SK-N-MC (cell line): ENCODE measurements around the gene NUBPL.
A peak's percentile ranks its signal among the peaks of the same experiment; 100 is the strongest.
"Not testable (repeated sequence)": the region's sequence is repeated elsewhere in the genome, so short reads cannot be mapped to it uniquely, and the experiment has no call there.

Experiments
- DNase-seq: peaks from one replicate; pipeline ENCODE4 v3.0.0-alpha.2; 2011; ENCODE audit warnings: low read depth, low spot score
- H3K27ac ChIP-seq: fragments of 200-600 bp; sonication (generic); 2 replicates; pipeline ENCODE4 v1.5.1; 2016; ENCODE audit warnings: mixed run types
- H3K36me3 ChIP-seq: fragments of 200-600 bp; sonication (generic); 2 replicates; pipeline ENCODE4 v1.6.1; 2017; ENCODE audit warnings: antibody characterized with exemption, low read length, mixed read lengths; ENCODE audit not compliant: insufficient read depth
- H3K4me3 ChIP-seq: fragments of 200-600 bp; sonication (generic); 2 replicates; pipeline ENCODE4 v1.5.1; 2016
- H3K9ac ChIP-seq: fragments of 200-600 bp; sonication (generic); 2 replicates; pipeline ENCODE4 v1.8.0; 2017; ENCODE audit warnings: mixed run types, mixed read lengths; ENCODE audit not compliant: insufficient read length
- H3K9me3 ChIP-seq: fragments of 200-600 bp; sonication (generic); 2 replicates; pipeline ENCODE4 v1.6.1; 2017; ENCODE audit warnings: low read depth, mild to moderate bottlenecking, antibody characterized with exemption, low read length, moderate library complexity, mixed read lengths
- EZH2 ChIP-seq: fragments of 200-600 bp; sonication (generic); IDR thresholded peaks from one replicate; pipeline ENCODE4 v1.6.1; 2017; ENCODE audit warnings: antibody characterized with exemption
- FOXP2 ChIP-seq: optimal IDR thresholded peaks from 2 replicates; pipeline ENCODE3; 2011; ENCODE audit warnings: mild to moderate bottlenecking, moderate library complexity; ENCODE audit not compliant: insufficient read depth; ENCODE audit errors: extremely low read length, control extremely low read depth
- POLR2AphosphoS5 ChIP-seq: IDR thresholded peaks from 2 replicates; pipeline ENCODE4 v1.6.1; 2012; ENCODE audit warnings: mild to moderate bottlenecking, low read depth, low read length, borderline replicate concordance

Gene NUBPL

DNA sequence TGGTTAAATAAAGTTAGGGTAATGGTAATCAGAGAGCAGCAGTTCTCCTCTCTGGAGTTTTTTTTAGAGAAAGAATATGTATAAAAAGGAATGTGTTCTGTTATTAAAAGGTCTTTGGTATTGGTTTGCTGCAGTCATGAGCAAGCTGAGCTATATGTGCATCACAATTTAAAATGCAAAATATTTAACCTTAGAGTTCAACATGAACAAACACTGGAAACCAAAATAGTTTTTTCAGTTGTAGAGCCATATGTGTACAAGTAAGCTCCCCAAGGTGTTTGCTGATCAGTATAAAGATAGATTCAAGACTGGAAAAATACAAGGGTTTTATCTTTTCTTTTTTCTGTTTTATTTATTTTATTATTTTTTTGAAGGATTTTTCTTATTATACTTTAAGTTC lies 245.0 kb downstream of the NUBPL start:
- no peak overlapping the region for H3K4me3 ChIP-seq
- no peak overlapping the region for H3K9ac ChIP-seq
- H3K27ac ChIP-seq = no peak overlapping the region
- no peak for TF ChIP-seq EZH2
- no peak for TF ChIP-seq POLR2AphosphoS5
- no peak for TF ChIP-seq FOXP2
- no peak for DNase-seq
- H3K36me3 ChIP-seq = no peaks in the 10 kb centered on the region
- H3K9me3 ChIP-seq = no peaks in the 10 kb centered on the region

DNA sequence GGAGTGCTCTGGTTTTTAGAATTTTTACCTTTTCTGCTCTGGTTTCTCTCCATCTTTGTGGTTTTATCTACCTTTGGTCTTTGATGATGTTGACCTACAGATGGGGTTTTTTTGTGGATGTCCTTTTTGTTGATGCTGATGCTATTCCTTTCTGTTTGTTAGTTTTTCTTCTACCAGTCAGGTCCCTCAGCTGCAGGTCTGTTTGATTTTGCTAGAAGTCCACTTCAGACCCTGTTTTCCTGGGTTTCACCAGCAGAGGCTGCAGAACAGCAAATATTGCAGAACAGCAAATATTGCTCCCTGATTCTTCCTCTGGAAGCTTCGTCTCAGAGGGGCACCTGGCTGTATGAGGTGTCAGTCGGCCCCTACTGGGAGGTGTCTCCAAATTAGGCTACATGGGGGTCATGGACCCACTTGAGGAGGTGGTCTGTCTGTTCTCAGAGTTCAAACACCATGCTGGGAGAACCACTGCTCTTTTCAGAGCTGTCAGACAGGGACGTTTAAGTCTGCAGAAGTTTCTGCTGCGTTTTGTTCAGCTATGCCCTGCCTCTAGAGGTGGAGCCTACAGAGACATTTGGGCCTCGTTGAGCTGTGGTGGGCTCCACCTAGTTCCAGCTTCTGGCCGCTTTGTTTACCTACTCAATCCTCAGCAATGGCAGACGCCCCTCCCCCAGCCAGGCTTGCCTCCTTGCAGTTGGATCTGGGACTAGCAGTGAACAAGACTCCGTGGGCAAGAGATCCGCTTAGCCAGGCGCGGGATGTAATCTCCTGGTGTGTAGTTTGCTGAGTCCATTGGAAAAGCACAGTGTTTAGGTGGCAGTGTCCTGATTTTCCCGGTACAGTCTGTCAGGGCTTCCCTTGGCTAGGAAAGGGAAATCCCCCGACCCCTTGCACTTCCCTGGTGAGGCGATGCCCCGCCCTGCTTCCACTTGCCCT lies 250.8 kb downstream of the NUBPL start:
- not testable (repeated sequence) for DNase-seq, H3K27ac ChIP-seq, H3K4me3 ChIP-seq, H3K9me3 ChIP-seq, H3K9ac ChIP-seq, H3K36me3 ChIP-seq

- H3K27ac ChIP-seq, DNase-seq, H3K4me3 ChIP-seq, H3K9ac ChIP-seq, H3K36me3 ChIP-seq, H3K9me3 ChIP-seq: not testable (repeated sequence)
Measured at GRCh38 chr14:31813724-31814490, 252.7 kb downstream of the NUBPL start.

DNA sequence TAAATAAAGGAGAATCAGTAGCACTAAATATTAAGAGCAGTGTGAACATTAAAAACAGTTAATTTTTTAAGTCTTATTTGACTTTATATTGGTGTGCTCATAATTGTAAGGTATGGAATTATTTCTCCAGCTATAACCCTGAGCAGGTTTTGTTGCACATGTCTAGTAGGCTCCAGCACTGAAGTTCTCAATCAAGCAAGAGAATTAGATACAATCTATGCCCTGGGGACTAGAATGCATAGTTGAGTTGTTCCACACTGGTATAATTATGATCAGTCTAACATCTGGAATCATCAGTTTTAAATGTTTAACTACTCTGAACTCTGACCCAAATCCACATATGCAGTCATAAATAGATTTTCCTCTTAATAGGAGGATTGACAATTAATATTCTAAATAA lies 258.1 kb downstream of the NUBPL start:
- Histone ChIP-seq H3K27ac (no peak overlapping the region), H3K9ac (no peak overlapping the region), H3K4me3 (no peak overlapping the region), H3K36me3 (no peaks in the 10 kb centered on the region), H3K9me3 (no peaks in the 10 kb centered on the region)
- peak; percentile 35 for DNase-seq
- TF ChIP-seq FOXP2 (no peak), POLR2AphosphoS5 (no peak), EZH2 (no peak)

GRCh38 chr14:31825459-31825858 lies 264.3 kb downstream of the NUBPL start:
- no peaks in the 10 kb centered on the region for H3K36me3 ChIP-seq
- H3K4me3 ChIP-seq = no peak overlapping the region
- TF ChIP-seq FOXP2 (no peak), POLR2AphosphoS5 (no peak), EZH2 (no peak)
- no peak overlapping the region for H3K27ac ChIP-seq
- H3K9me3 ChIP-seq = no peaks in the 10 kb centered on the region
- no peak for DNase-seq
- no peak overlapping the region for H3K9ac ChIP-seq

- Histone ChIP-seq H3K27ac (no peak overlapping the region), H3K9ac (no peak overlapping the region), H3K9me3 (no peaks in the 10 kb centered on the region), H3K36me3 (no peaks in the 10 kb centered on the region), H3K4me3 (no peak overlapping the region)
- TF ChIP-seq POLR2AphosphoS5 = no peak
- DNase-seq = no peak
Measured at GRCh38 chr14:31827325-31827724, 266.1 kb downstream of the NUBPL start.

DNA sequence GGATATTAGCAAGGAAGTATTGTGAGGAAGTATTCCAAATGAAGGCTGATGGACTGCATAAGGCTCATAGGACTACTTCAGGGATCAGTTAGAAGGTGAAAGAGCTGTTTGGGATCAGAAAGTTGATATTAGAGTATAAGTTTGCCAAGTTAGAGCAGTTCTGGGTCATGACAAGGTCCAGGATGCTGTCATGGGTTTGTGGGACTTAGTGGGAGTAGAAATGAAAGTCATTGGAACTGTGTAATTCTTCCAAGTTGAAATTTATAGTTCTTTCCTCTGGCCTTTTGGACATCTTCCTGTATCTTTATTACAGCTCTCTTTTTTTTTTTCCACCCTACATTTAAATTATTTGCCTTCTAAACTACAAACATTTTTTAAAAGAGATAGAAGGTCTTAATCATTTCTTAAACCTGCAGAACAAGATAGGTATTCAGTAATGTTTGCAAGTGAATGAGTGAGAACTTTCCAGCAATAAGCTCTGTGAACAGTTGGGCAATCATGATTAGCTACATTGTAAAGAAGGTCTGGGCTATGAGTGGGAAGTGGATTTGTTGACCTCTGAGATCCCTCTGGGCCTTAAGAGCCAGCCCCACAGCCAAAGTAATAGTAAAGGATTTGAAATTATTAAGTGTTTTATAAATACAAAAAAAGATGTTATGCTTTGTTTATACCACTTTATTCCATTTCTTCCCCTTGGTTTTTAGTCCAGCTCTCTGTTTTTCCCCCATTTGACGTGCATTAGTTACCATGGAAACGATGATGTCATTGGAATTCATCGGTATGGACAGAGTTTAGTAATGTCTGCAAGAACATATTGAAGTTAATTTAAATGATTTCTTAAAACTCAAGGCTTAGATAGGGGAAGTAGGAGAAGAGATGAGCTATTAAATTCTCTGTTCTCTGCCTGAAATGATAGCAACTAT lies 268.0 kb downstream of the NUBPL start:
- no peaks in the 10 kb centered on the region for H3K36me3 ChIP-seq
- no peak overlapping the region for H3K4me3 ChIP-seq
- no peaks in the 10 kb centered on the region for H3K9me3 ChIP-seq
- peak; percentile 22 for DNase-seq
- no peak overlapping the region for H3K27ac ChIP-seq
- H3K9ac ChIP-seq = no peak overlapping the region
- no peak for TF ChIP-seq EZH2
- TF ChIP-seq FOXP2 = no peak
- no peak for TF ChIP-seq POLR2AphosphoS5

- H3K9me3 ChIP-seq = no peaks in the 10 kb centered on the region
- TF ChIP-seq FOXP2 (no peak), EZH2 (no peak), POLR2AphosphoS5 (no peak)
- H3K36me3 ChIP-seq = no peaks in the 10 kb centered on the region
- no peak overlapping the region for H3K4me3 ChIP-seq
- no peak overlapping the region for H3K9ac ChIP-seq
- no peak overlapping the region for H3K27ac ChIP-seq
- DNase-seq = no peak
Measured at GRCh38 chr14:31834616-31835015, 273.4 kb downstream of the NUBPL start.
